Neural cell (in vitro differentiated cells): Measurements from ENCODE around the gene TMEM135.
"Not testable (repeated sequence)": the region's sequence is repeated elsewhere in the genome, so short reads cannot be mapped to it uniquely, and the experiment has no call there.

Experiments
- CTCF ChIP-seq: fragments of 450-650 bp; IDR thresholded peaks from 2 replicates; pipeline ENCODE4 v1.5.1; 2014; ENCODE audit warnings: antibody characterized with exemption, mild to moderate bottlenecking, moderate library complexity; ENCODE audit not compliant: poor library complexity, severe bottlenecking
- EP300 ChIP-seq: fragments of 450-650 bp; conservative IDR thresholded peaks from 2 replicates; pipeline ENCODE4 v1.6.1; 2014; ENCODE audit warnings: antibody characterized with exemption, mild to moderate bottlenecking, moderate library complexity; ENCODE audit not compliant: poor library complexity, severe bottlenecking
- EZH2 ChIP-seq: fragments of 200-600, 300-800 bp; shearing (Covaris generic), sonication (generic); IDR thresholded peaks from 2 replicates; pipeline ENCODE4 v1.6.1; 2014; ENCODE audit warnings: antibody characterized with exemption, low read length, borderline replicate concordance, mild to moderate bottlenecking; ENCODE audit not compliant: insufficient read depth, poor library complexity, severe bottlenecking
- MXI1 ChIP-seq: fragments of 450-650 bp; conservative IDR thresholded peaks from 2 replicates; pipeline ENCODE4 v1.6.1; 2014; ENCODE audit warnings: antibody characterized with exemption, mild to moderate bottlenecking; ENCODE audit not compliant: poor library complexity, severe bottlenecking
- POLR2AphosphoS5 ChIP-seq: IDR thresholded peaks from 2 replicates; pipeline ENCODE4 v1.6.1; 2012
- TAF1 ChIP-seq: IDR thresholded peaks from 2 replicates; pipeline ENCODE4 v1.6.1; 2012; ENCODE audit warnings: low read depth
- TF ChIP-seq, protein P1 (sequence below): IDR thresholded peaks from 2 replicates; pipeline ENCODE4 v1.6.1; 2012; ENCODE audit warnings: borderline replicate concordance

DNA sequence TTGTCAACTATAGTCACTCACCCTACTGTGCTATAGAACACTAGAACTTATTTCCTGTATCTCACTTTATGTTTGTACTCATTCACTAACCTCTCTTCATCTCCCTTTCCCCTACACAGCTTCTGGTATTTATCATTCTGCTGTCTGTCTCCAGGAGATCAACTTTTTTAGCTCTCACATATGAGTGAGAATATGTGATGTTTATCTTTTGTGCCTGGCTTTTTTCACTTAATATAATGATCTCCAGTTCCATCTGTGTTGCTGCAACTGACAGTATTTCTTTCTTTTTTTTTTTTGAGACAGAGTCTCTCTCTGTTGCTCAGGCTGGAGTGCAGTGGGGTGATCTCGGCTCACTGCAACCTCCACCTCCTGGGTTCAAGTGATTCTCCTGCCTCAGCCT lies 68.1 kb downstream of the TMEM135 start:
- not testable (repeated sequence) for TF ChIP-seq EP300, TAF1, CTCF, POLR2AphosphoS5, EZH2, MXI1
- TF ChIP-seq, protein P1, sequence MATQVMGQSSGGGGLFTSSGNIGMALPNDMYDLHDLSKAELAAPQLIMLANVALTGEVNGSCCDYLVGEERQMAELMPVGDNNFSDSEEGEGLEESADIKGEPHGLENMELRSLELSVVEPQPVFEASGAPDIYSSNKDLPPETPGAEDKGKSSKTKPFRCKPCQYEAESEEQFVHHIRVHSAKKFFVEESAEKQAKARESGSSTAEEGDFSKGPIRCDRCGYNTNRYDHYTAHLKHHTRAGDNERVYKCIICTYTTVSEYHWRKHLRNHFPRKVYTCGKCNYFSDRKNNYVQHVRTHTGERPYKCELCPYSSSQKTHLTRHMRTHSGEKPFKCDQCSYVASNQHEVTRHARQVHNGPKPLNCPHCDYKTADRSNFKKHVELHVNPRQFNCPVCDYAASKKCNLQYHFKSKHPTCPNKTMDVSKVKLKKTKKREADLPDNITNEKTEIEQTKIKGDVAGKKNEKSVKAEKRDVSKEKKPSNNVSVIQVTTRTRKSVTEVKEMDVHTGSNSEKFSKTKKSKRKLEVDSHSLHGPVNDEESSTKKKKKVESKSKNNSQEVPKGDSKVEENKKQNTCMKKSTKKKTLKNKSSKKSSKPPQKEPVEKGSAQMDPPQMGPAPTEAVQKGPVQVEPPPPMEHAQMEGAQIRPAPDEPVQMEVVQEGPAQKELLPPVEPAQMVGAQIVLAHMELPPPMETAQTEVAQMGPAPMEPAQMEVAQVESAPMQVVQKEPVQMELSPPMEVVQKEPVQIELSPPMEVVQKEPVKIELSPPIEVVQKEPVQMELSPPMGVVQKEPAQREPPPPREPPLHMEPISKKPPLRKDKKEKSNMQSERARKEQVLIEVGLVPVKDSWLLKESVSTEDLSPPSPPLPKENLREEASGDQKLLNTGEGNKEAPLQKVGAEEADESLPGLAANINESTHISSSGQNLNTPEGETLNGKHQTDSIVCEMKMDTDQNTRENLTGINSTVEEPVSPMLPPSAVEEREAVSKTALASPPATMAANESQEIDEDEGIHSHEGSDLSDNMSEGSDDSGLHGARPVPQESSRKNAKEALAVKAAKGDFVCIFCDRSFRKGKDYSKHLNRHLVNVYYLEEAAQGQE = not testable (repeated sequence)
